Measurements from ENCODE around the gene AKAP9. TPM values are rescaled to one million over a fixed set of nuclear protein-coding genes. Genes with fewer than 3 reads are reported as not detected.

Gene AKAP9
- total and polyA plus RNA-seq, 5 experiments from 2014 or later = 11.1 to 90.3 (median 40.8) TPM

GRCh38 chr7:92028226-92028625 lies 87.6 kb downstream of the AKAP9 start:
- H3K36me3 Mint-ChIP-seq = peaks cover 19 to 73% (median 39%) of the 10 kb centered on the region in 3 donors
- H3K9me3 Mint-ChIP-seq = peaks cover 0 to 8% (median 3%) of the 10 kb centered on the region in 9 donors
- no peak overlapping the region for H3K27ac Mint-ChIP-seq
- no peak for ATAC-seq
- no peak for DNase-seq
- H3K4me3 Mint-ChIP-seq = no peak overlapping the region
- no peaks in the 10 kb centered on the region for H3K4me1 Mint-ChIP-seq
- no peaks in the 10 kb centered on the region for H3K27me3 Mint-ChIP-seq
- POLR2A ChIA-PET = no interaction called here

GRCh38 chr7:92028686-92029085 lies 88.0 kb downstream of the AKAP9 start:
- peaks cover 16 to 71% (median 35%) of the 10 kb centered on the region in 3 donors for H3K36me3 Mint-ChIP-seq
- no peak overlapping the region for H3K27ac Mint-ChIP-seq
- POLR2A ChIA-PET = no interaction called here
- ATAC-seq (no peak), DNase-seq (no peak)
- peaks cover 0 to 8% (median 3%) of the 10 kb centered on the region in 9 donors for H3K9me3 Mint-ChIP-seq
- no peak overlapping the region for H3K4me3 Mint-ChIP-seq
- no peaks in the 10 kb centered on the region for H3K4me1 Mint-ChIP-seq
- no peaks in the 10 kb centered on the region for H3K27me3 Mint-ChIP-seq

GRCh38 chr7:92034116-92034515 lies 93.5 kb downstream of the AKAP9 start:
- H3K4me1 Mint-ChIP-seq = peaks cover 0 to 6% (median 0%) of the 10 kb centered on the region in 4 donors
- no peaks in the 10 kb centered on the region for H3K27me3 Mint-ChIP-seq
- POLR2A ChIA-PET = no interaction called here
- peak overlapping the region in 3 of 10 donors; percentile 1 to 63 (median 38) for H3K27ac Mint-ChIP-seq
- H3K4me3 Mint-ChIP-seq = no peak overlapping the region
- no peak for DNase-seq
- peaks cover 7 to 74% (median 16%) of the 10 kb centered on the region in 3 donors for H3K36me3 Mint-ChIP-seq
- no peak for ATAC-seq
- H3K9me3 Mint-ChIP-seq = no peaks in the 10 kb centered on the region

- POLR2A ChIA-PET = no interaction called here
- Mint-ChIP-seq H3K27ac (peak overlapping the region in 1 of 10 donors; percentile 58), H3K9me3 (no peaks in the 10 kb centered on the region), H3K36me3 (peaks cover 9 to 69% (median 16%) of the 10 kb centered on the region in 3 donors), H3K27me3 (no peaks in the 10 kb centered on the region), H3K4me3 (no peak overlapping the region), H3K4me1 (peaks cover 0 to 7% (median 0%) of the 10 kb centered on the region in 4 donors)
- DNase-seq = no peak
- no peak for ATAC-seq
Observed at GRCh38 chr7:92035576-92035975, 94.9 kb downstream of the AKAP9 start.

- H3K4me1 Mint-ChIP-seq = peaks cover 0 to 2% (median 0%) of the 10 kb centered on the region in 4 donors
- H3K36me3 Mint-ChIP-seq = peaks cover 7 to 64% (median 11%) of the 10 kb centered on the region in 3 donors
- H3K27ac Mint-ChIP-seq = no peak overlapping the region
- ATAC-seq (no peak), DNase-seq (no peak)
- no peak overlapping the region for H3K4me3 Mint-ChIP-seq
- POLR2A ChIA-PET = no interaction called here
- no peaks in the 10 kb centered on the region for H3K27me3 Mint-ChIP-seq
- no peaks in the 10 kb centered on the region for H3K9me3 Mint-ChIP-seq
Observed at GRCh38 chr7:92039900-92040299, 99.2 kb downstream of the AKAP9 start.

GRCh38 chr7:92042056-92042737 lies 101.5 kb downstream of the AKAP9 start:
- no peaks in the 10 kb centered on the region for H3K9me3 Mint-ChIP-seq
- peaks cover 7 to 72% (median 27%) of the 10 kb centered on the region in 3 donors for H3K36me3 Mint-ChIP-seq
- POLR2A ChIA-PET = no interaction called here

GRCh38 chr7:92043098-92043497 lies 102.4 kb downstream of the AKAP9 start:
- no peak overlapping the region for H3K4me3 Mint-ChIP-seq

More at GRCh38 chr7:92042056-92042737, 101.5 kb downstream of the AKAP9 start:
- Mint-ChIP-seq H3K4me1 (peaks cover 0 to 1% (median 0%) of the 10 kb centered on the region in 4 donors), H3K4me3 (no peak overlapping the region), H3K27ac (peak overlapping the region in 2 of 10 donors; percentile 19 to 61), H3K27me3 (no peaks in the 10 kb centered on the region)
- ATAC-seq = no peak
- no peak for DNase-seq

GRCh38 chr7:92043637-92044036 lies 103.0 kb downstream of the AKAP9 start:
- ATAC-seq (no peak), DNase-seq (no peak)
- Mint-ChIP-seq H3K9me3 (no peaks in the 10 kb centered on the region), H3K27me3 (no peaks in the 10 kb centered on the region), H3K36me3 (peaks cover 7 to 74% (median 30%) of the 10 kb centered on the region in 3 donors), H3K4me1 (peaks cover 0 to 1% (median 0%) of the 10 kb centered on the region in 4 donors), H3K27ac (no peak overlapping the region), H3K4me3 (no peak overlapping the region)
- POLR2A ChIA-PET = no interaction called here

More at GRCh38 chr7:92043098-92043497, 102.4 kb downstream of the AKAP9 start:
- POLR2A ChIA-PET = no interaction called here
- H3K4me1 Mint-ChIP-seq = peaks cover 0 to 1% (median 0%) of the 10 kb centered on the region in 4 donors
- H3K27ac Mint-ChIP-seq = peak overlapping the region in 1 of 10 donors; percentile 67
- ATAC-seq (no peak), DNase-seq (no peak)
- no peaks in the 10 kb centered on the region for H3K9me3 Mint-ChIP-seq
- H3K27me3 Mint-ChIP-seq = no peaks in the 10 kb centered on the region
- peaks cover 7 to 75% (median 30%) of the 10 kb centered on the region in 3 donors for H3K36me3 Mint-ChIP-seq

- Mint-ChIP-seq H3K4me1 (peaks cover 0 to 1% (median 0%) of the 10 kb centered on the region in 4 donors), H3K27ac (no peak overlapping the region), H3K36me3 (peaks cover 7 to 74% (median 35%) of the 10 kb centered on the region in 3 donors), H3K9me3 (no peaks in the 10 kb centered on the region), H3K4me3 (no peak overlapping the region), H3K27me3 (no peaks in the 10 kb centered on the region)
- POLR2A ChIA-PET = no interaction called here
- ATAC-seq = no peak
- no peak for DNase-seq
Observed at GRCh38 chr7:92044148-92044547, 103.5 kb downstream of the AKAP9 start.

- no peak for DNase-seq
- peaks cover 7 to 75% (median 41%) of the 10 kb centered on the region in 3 donors for H3K36me3 Mint-ChIP-seq
- H3K4me3 Mint-ChIP-seq = no peak overlapping the region
- H3K9me3 Mint-ChIP-seq = peaks cover 0 to 2% (median 0%) of the 10 kb centered on the region in 9 donors
- no peak for ATAC-seq
- H3K27me3 Mint-ChIP-seq = no peaks in the 10 kb centered on the region
- H3K4me1 Mint-ChIP-seq = peaks cover 0 to 1% (median 0%) of the 10 kb centered on the region in 4 donors
- H3K27ac Mint-ChIP-seq = peak overlapping the region in 1 of 10 donors; percentile 7
- POLR2A ChIA-PET = interaction anchor here (0.6 kb wide), 1 partner anchor 13 kb away, joined by 3 read pairs; no protein-coding TSS in a partner anchor
Observed at GRCh38 chr7:92044940-92045339, 104.3 kb downstream of the AKAP9 start.

- peaks cover 5 to 60% (median 36%) of the 10 kb centered on the region in 3 donors for H3K36me3 Mint-ChIP-seq
- peaks cover 0 to 2% (median 0%) of the 10 kb centered on the region in 9 donors for H3K9me3 Mint-ChIP-seq
- H3K4me3 Mint-ChIP-seq = no peak overlapping the region
- POLR2A ChIA-PET = interaction anchor here (0.5 kb wide), 1 partner anchor 64 kb away, joined by 3 read pairs; no protein-coding TSS in a partner anchor
- H3K27ac Mint-ChIP-seq = no peak overlapping the region
- peaks cover 0 to 15% (median 5%) of the 10 kb centered on the region in 4 donors for H3K4me1 Mint-ChIP-seq
- no peaks in the 10 kb centered on the region for H3K27me3 Mint-ChIP-seq
- ATAC-seq (no peak), DNase-seq (no peak)
Observed at GRCh38 chr7:92051655-92052054, 111.0 kb downstream of the AKAP9 start.

- H3K27me3 Mint-ChIP-seq = no peaks in the 10 kb centered on the region
- H3K4me1 Mint-ChIP-seq = peaks cover 0 to 16% (median 5%) of the 10 kb centered on the region in 4 donors
- peaks cover 0 to 2% (median 0%) of the 10 kb centered on the region in 9 donors for H3K9me3 Mint-ChIP-seq
- H3K27ac Mint-ChIP-seq = peak overlapping the region in 1 of 10 donors; percentile 2
- peaks cover 5 to 55% (median 31%) of the 10 kb centered on the region in 3 donors for H3K36me3 Mint-ChIP-seq
- DNase-seq = no peak
- POLR2A ChIA-PET = interaction anchor here (0.5 kb wide), 1 partner anchor 63 kb away, joined by 3 read pairs; no protein-coding TSS in a partner anchor
- ATAC-seq = no peak
- no peak overlapping the region for H3K4me3 Mint-ChIP-seq
Observed at GRCh38 chr7:92052159-92052558, 111.5 kb downstream of the AKAP9 start.

- DNase-seq (no peak), ATAC-seq (no peak)
- POLR2A ChIA-PET = no interaction called here
- no peak overlapping the region for H3K27ac Mint-ChIP-seq
- H3K9me3 Mint-ChIP-seq = peaks cover 0 to 2% (median 0%) of the 10 kb centered on the region in 9 donors
- H3K27me3 Mint-ChIP-seq = no peaks in the 10 kb centered on the region
- peaks cover 5 to 50% (median 28%) of the 10 kb centered on the region in 3 donors for H3K36me3 Mint-ChIP-seq
- peaks cover 5 to 21% (median 8%) of the 10 kb centered on the region in 4 donors for H3K4me1 Mint-ChIP-seq
- no peak overlapping the region for H3K4me3 Mint-ChIP-seq
Observed at GRCh38 chr7:92052684-92053083, 112.0 kb downstream of the AKAP9 start.

Data from naive thymus-derived CD8-positive, alpha-beta T cell (primary cell).